GM19395 (cell line): ENCODE data around the gene CHD9NB.

Experiments used
- ATAC-seq: cut with Tn5 transposase; IDR thresholded peaks from one replicate; pipeline ENCODE4 v1.9.1; 2021; ENCODE audit warnings: mild to moderate bottlenecking, moderate library complexity; ENCODE audit not compliant: unreplicated experiment

CHD9NB gene

DNA sequence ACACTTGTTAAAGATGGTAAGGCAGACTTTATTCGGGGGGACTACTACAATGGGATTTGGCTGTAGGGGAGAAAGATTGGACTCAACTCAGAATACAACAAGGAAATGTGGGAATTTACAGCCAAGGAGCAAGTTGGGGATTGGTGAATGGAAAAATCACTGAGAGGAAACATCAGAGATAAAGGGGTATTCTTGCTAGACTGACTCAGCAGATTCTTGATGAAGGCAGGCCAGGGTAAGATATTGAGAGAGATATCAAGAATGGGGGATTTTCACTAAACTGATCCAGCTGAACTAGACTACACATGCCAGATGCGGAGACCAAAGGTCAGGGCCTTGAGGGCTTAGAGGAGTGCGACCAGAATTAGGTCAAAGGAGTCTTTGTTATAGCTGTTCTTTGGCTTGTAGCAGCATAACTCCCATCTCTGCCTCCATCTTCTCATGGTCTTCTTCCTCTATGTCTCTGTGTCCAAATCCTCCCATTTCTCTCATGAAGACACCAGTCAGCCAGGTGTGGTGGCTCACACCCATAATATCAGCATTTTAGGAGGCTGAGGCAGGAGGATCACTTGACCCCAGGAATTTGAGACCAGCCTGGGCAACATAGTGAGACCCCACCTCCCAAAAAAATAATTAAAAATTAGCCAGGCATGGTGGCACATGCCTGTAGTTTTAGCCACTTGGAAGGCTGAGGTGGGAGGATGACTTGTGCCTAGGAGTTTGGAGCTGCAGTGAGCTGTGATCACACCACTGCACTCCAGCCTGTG is 17.3 kb downstream of the CHD9NB start:
- ATAC-seq = no peak

GRCh38 chr16:53034306-53034705 is 18.4 kb downstream of the CHD9NB start:
- no peak for ATAC-seq

- ATAC-seq = no peak
Observed at GRCh38 chr16:53031323-53031942, 21.3 kb downstream of the CHD9NB start.

DNA sequence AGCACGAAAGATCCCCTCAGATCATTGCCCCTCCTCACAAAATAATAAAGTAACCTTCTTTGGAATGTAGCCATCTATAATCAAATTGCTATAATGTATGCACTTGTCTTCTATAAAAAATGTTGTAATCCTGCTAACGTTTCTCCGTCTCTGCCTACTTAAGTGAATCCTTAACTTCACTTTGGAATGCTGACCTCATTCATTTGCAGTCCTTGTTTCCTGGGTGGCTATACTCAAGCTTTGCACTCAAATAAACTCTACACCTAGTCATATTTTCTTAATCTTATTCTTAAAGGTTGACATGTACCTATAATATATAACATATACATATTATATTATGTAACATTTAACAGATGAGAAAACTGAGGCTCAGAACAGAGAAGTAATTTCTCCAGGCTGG is 22.7 kb downstream of the CHD9NB start:
- no peak for ATAC-seq

DNA sequence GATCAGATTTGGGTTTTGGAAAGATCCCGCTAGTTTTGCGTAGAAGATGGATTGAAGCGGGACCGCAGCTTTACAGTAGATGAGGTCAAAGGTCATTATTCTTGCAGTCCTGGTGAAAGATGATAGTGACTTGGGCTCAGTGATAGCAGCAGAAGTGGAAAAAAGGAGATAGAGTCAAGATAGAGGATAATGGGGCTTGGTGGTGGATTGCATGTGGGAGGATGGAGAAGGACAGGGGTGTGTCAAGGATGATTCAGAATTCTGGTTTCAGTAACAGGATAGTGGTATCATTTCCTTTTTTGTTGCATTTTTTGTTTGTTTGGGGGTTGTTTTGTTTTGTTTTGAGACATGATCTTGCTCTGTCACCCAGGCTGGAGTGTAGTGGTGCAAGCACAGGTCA is 28.7 kb downstream of the CHD9NB start:
- no peak for ATAC-seq

- no peak for ATAC-seq
Observed at GRCh38 chr16:53022374-53022773, 30.3 kb downstream of the CHD9NB start.

DNA sequence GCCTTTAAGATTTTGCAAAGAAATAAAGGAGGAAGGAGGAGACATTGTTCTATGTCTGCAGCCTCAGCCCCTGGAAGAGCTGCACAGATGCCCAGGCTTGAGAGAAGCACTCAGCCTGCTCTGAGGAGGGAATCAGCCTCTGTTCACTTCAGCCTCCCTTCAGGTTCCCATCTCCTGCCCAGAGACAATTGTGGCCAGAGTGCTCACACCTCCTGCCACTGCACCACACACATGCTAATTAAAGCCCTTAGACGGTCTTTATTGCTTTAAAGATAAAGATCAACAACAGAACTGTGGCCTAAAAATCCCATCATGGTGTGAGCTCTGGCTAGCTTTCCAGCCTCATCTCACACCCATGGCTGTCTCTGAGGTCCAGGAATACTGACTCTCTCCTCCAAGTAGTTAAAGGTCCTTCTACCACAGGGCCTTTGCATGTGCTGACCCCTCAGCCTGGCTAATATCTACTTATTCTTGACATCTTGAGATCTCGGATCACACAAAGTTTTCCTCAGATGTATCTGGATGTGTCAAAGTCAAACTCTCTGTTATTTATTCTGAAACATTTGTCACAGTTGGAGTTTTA is 33.8 kb downstream of the CHD9NB start:
- ATAC-seq = no peak

- ATAC-seq = no peak
Observed at GRCh38 chr16:53014287-53014686, 38.4 kb downstream of the CHD9NB start.

- ATAC-seq = no peak
Observed at GRCh38 chr16:53007095-53007494, 45.6 kb downstream of the CHD9NB start.

GRCh38 chr16:52997922-52998321 is 54.8 kb downstream of the CHD9NB start:
- ATAC-seq = no peak

- no peak for ATAC-seq
Observed at GRCh38 chr16:52994942-52995341, 57.8 kb downstream of the CHD9NB start.

- ATAC-seq = no peak
Observed at GRCh38 chr16:52993179-52993578, 59.5 kb downstream of the CHD9NB start.

DNA sequence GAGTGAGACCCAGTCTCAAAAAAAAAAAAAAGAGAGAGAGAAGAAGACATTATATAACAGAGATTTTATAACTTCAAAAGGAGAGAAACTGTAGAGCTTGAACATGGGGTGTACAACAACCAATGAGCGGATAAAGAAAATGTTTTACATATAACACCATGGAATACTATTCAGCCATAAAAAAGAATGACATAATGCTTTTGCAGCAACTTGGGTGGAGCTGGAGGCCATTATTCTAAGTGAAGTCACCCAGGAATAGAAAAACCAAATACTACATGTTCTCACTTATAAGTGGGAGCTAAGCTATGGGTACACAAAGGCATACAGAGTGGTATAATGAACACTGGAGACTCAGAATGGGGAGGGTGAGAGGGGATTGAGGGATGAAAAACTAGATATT is 61.1 kb downstream of the CHD9NB start:
- no peak for ATAC-seq
